ENCODE measurements around the gene FBXO4.

DNA sequence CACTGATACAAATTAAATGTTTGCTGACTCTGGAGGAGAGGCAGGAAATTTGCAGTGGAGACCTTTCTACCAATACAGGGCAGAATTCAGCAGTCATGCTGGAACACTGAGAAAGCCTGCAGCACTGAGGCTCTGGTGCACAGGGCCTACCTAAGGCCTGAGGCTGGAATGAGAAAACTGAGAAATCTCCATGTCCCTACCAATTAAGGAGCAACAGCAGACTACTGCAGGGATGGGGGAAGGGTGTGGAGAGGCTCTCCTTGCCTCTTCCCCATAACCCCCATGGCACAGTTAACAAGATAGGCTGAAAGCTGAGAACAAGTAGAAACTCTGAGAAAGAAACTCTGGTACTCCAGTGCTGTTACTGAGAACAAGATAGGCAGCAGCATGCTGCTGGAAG, 10.5 kb downstream of the FBXO4 start:
- TF ChIP-seq EZH2 (IDR thresholded peaks at IDR 0.05; ENCODE audit: low read depth, unreplicated experiment): no peak
- TF ChIP-seq, protein P1, sequence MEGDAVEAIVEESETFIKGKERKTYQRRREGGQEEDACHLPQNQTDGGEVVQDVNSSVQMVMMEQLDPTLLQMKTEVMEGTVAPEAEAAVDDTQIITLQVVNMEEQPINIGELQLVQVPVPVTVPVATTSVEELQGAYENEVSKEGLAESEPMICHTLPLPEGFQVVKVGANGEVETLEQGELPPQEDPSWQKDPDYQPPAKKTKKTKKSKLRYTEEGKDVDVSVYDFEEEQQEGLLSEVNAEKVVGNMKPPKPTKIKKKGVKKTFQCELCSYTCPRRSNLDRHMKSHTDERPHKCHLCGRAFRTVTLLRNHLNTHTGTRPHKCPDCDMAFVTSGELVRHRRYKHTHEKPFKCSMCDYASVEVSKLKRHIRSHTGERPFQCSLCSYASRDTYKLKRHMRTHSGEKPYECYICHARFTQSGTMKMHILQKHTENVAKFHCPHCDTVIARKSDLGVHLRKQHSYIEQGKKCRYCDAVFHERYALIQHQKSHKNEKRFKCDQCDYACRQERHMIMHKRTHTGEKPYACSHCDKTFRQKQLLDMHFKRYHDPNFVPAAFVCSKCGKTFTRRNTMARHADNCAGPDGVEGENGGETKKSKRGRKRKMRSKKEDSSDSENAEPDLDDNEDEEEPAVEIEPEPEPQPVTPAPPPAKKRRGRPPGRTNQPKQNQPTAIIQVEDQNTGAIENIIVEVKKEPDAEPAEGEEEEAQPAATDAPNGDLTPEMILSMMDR (conservative IDR thresholded peaks at IDR 0.05; ENCODE audit: low read depth in 2 of 2): no peak

All from GM23338 (cell line).